K562 treated with DMSO at 1 percent for 24 hours (cell line): ENCODE data around the gene DHX30. TPM values are rescaled to one million over a fixed set of nuclear protein-coding genes. Genes with fewer than 3 reads are reported as not detected.

ENCODE experiments used
- total RNA-seq: library from RNA; unstranded; fragments of 300-600 nt; gene quantifications from 2 replicates; pipeline ENCODE4 v1.2.3, GENCODE V29; 2022; ENCODE audit warnings: low read depth; ENCODE audit not compliant: insufficient read depth

The DHX30 gene
- 121 and 131 TPM in 2 replicates for total RNA-seq

GRCh38 chr3:47802734-47803479 lies at the start of gene DHX30:
TSS of gene DHX30 (plus strand) at chr3:47803138. CDS start at chr3:47810684, 7,546 bp downstream.

GRCh38 chr3:47781685-47782445 lies 21.1 kb upstream of the DHX30 start, which contains the start of gene SMARCC1:
TSS of gene SMARCC1 (minus strand) at chr3:47781893. CDS start at chr3:47781797, 96 bp downstream.

Other genes starting within 250 kb of the DHX30 start
- 1.7 and 3.2 TPM in 2 replicates for gene CSPG5, start 224.3 kb upstream of the DHX30 start, total RNA-seq
- gene SMARCC1, start 21.2 kb upstream of the DHX30 start, total RNA-seq, result 44.6 and 46.9 TPM in 2 replicates
- gene MAP4, start 213.3 kb downstream of the DHX30 start, total RNA-seq, result 103 and 110 TPM in 2 replicates